B cell (primary cell): ENCODE measurements around the gene PALLD. TPM values are rescaled to one million over a fixed set of nuclear protein-coding genes. Genes with fewer than 3 reads are reported as not detected.

Experiments used
- ATAC-seq: fragments of 200-7000 bp; cut with Tn5 transposase; one replicate; pipeline ENCODE4 v1.10.0; 2021; ENCODE audit warnings: low read depth, mild to moderate bottlenecking, moderate number of reproducible peaks, moderate library complexity
- CTCF ChIA-PET: fragments of 350-600 bp; sonication (Branson Sonifier 250); formaldehyde crosslinking; loops from one replicate; lab custom pipeline; 2021; ENCODE audit warnings: antibody characterized with exemption, inconsistent platforms; lab: Charles Lee
- POLR2A ChIA-PET: fragments of 350-600 bp; sonication (Branson Sonifier 250); formaldehyde crosslinking; loops from one replicate; lab custom pipeline; 2021; ENCODE audit warnings: antibody characterized with exemption; lab: Charles Lee
- DNase-seq: peaks from one replicate; pipeline ENCODE4 v3.0.0; 2013
- H2AFZ ChIP-seq: 2 replicates; pipeline ENCODE4 v1.6.1; 2012; ENCODE audit warnings: mild to moderate bottlenecking, low read depth, low read length; ENCODE audit not compliant: insufficient read depth, poor library complexity, severe bottlenecking
- H3K27ac ChIP-seq, 2 donors: 1 replicate in 1 of 2; 2 replicates in 1 of 2; pipeline ENCODE4 v1.5.1; 2012 to 2013; ENCODE audit warnings: low read length in 2 of 2, mild to moderate bottlenecking in 2 of 2, moderate library complexity in 1 of 2
- H3K27me3 ChIP-seq, 4 experiments: fragments of 200-600 bp in 1 of 4; sonication (generic) in 1 of 4; replicated peaks in 1 of 4; 1 replicate in 2 of 4; 2 replicates in 2 of 4; pipeline versions ENCODE4 v1.6.1 to v1.7.0; 2013 to 2016; ENCODE audit warnings: low read length in 3 of 4, mild to moderate bottlenecking in 2 of 4, mixed read lengths in 1 of 4, moderate library complexity in 1 of 4; ENCODE audit not compliant: insufficient read depth in 4 of 4, control insufficient read depth in 3 of 4; ENCODE audit errors: control extremely low read depth in 1 of 4
- H3K36me3 ChIP-seq, 2 experiments: replicated peaks in 1 of 2; 1 replicate in 1 of 2; 2 replicates in 1 of 2; pipeline versions ENCODE4 v1.6.1 to v1.7.1; 2013; ENCODE audit warnings: low read length in 1 of 2; ENCODE audit not compliant: insufficient read depth in 2 of 2, control insufficient read depth in 1 of 2; ENCODE audit errors: control extremely low read depth in 1 of 2, extremely low read depth in 1 of 2
- H3K4me1 ChIP-seq, 2 donors: fragments of 200-600 bp in 1 of 2; sonication (generic) in 1 of 2; 1 replicate in 1 of 2; 2 replicates in 1 of 2; pipeline versions ENCODE4 v1.5.1 to v1.6.1; 2013 to 2017; ENCODE audit warnings: low read length in 2 of 2; ENCODE audit not compliant: control insufficient read depth in 2 of 2, insufficient read depth in 2 of 2
- H3K4me2 ChIP-seq: replicated peaks from 2 replicates; pipeline ENCODE3; 2012; ENCODE audit warnings: mild to moderate bottlenecking, low read depth, low read length; ENCODE audit not compliant: poor library complexity, severe bottlenecking
- H3K4me3 ChIP-seq, 5 experiments: fragments of 200-600 bp in 1 of 5; sonication (generic) in 1 of 5; 1 replicate in 3 of 5; 2 replicates in 2 of 5; pipeline versions ENCODE4 v1.5.1 to v1.7.0; 2011 to 2016; ENCODE audit warnings: low read length in 4 of 5, mild to moderate bottlenecking in 4 of 5, low read depth in 2 of 5, control low read depth in 1 of 5, moderate library complexity in 1 of 5; ENCODE audit not compliant: insufficient read depth in 1 of 5; ENCODE audit errors: control extremely low read depth in 1 of 5, extremely low read depth in 1 of 5
- H3K79me2 ChIP-seq: fragments of 200-600 bp; sonication (generic); one replicate; pipeline ENCODE4 v1.6.0; 2016; ENCODE audit warnings: low read length; ENCODE audit not compliant: control insufficient read depth, insufficient read depth
- H3K9ac ChIP-seq: fragments of 200-600 bp; sonication (generic); 2 replicates; pipeline ENCODE4 v1.6.1; 2017; ENCODE audit warnings: mild to moderate bottlenecking, low read length, moderate library complexity
- H3K9me3 ChIP-seq, 3 donors: one replicate each; pipeline versions ENCODE4 v1.6.1 to v1.7.1; 2013; ENCODE audit warnings: low read length in 2 of 3; ENCODE audit not compliant: control insufficient read depth in 2 of 3, insufficient read depth in 1 of 3; ENCODE audit errors: control extremely low read depth in 1 of 3
- H4K20me1 ChIP-seq: 2 replicates; pipeline ENCODE4 v1.6.0; 2012; ENCODE audit warnings: mild to moderate bottlenecking, low read length; ENCODE audit not compliant: insufficient read depth, control insufficient read depth, poor library complexity, severe bottlenecking
- H3K27ac Mint-ChIP-seq: one replicate; pipeline ENCODE4 v1.8.0; 2021; ENCODE audit warnings: mixed read lengths
- H3K27me3 Mint-ChIP-seq: one replicate; pipeline ENCODE4 v1.8.0; 2021; ENCODE audit warnings: mixed read lengths
- H3K4me1 Mint-ChIP-seq: one replicate; pipeline ENCODE4 v1.8.0; 2021; ENCODE audit warnings: mixed read lengths
- H3K4me3 Mint-ChIP-seq: one replicate; pipeline ENCODE4 v1.8.0; 2021; ENCODE audit warnings: mixed read lengths
- H3K9me3 Mint-ChIP-seq: one replicate; pipeline ENCODE4 v1.8.0; 2022; ENCODE audit warnings: mixed read lengths; ENCODE audit not compliant: insufficient read depth
- CTCF ChIP-seq: fragments of 200-600 bp; IDR thresholded peaks from one replicate; pipeline ENCODE4 v1.8.0; 2022; ENCODE audit warnings: antibody characterized with exemption, mild to moderate bottlenecking
- EZH2 ChIP-seq: IDR thresholded peaks from 2 replicates; pipeline ENCODE4 v1.6.1; 2012; ENCODE audit warnings: borderline replicate concordance, low read depth, mild to moderate bottlenecking, moderate library complexity, low read length; ENCODE audit not compliant: insufficient read depth, poor library complexity, severe bottlenecking
- WGBS: methylation state at CpG from one replicate; pipeline ENCODE4 v1.1.5; 2013; ENCODE audit warnings: missing lambda C conversion rate; ENCODE audit not compliant: insufficient coverage; 5-methylcytosine and 5-hydroxymethylcytosine counted together
- intact Hi-C: fragments of 100-400 bp; cut with micrococcal nuclease; formaldehyde crosslinking; loops from one replicate; pipeline ENCODE4 v1.10.0; 2022
- polyA plus RNA-seq: library from polyadenylated mRNA; depleted of rRNA; stranded (reverse); fragments of >200 nt; gene quantifications from 2 replicates; pipeline ENCODE4 v1.2.3, GENCODE V29; 2012
- total RNA-seq, 2 donors: library from RNA; stranded (reverse); fragments of 120-200 nt in 1 of 2; gene quantifications; 1 replicate in 1 of 2; 2 replicates in 1 of 2; pipeline versions ENCODE4 v1.2.3 to v1.2.4, GENCODE V29; 2013 to 2022

PALLD gene
- total and polyA plus RNA-seq, 2 donors (not counting 1 experiment from before 2014, with no cell fraction given), result 0.63 to 0.71 TPM

- Mint-ChIP-seq H3K27ac (no peak overlapping the region), H3K4me1 (no peaks in the 10 kb centered on the region), H3K4me3 (no peak overlapping the region), H3K27me3 (peaks cover 20% of the 10 kb centered on the region), H3K9me3 (no peaks in the 10 kb centered on the region)
- no peak overlapping the region for H3K4me2 ChIP-seq
- no peak overlapping the region for H3K9ac ChIP-seq
- no peaks in the 10 kb centered on the region for H3K36me3 ChIP-seq
- H2AFZ ChIP-seq, result no peak overlapping the region
- DNase-seq (no peak), ATAC-seq (no peak)
- H3K4me1 ChIP-seq, result no peaks in the 10 kb centered on the region
- no peaks in the 10 kb centered on the region for H3K9me3 ChIP-seq
- intact Hi-C loops, result no loop called here
- H4K20me1 ChIP-seq, result no peaks in the 10 kb centered on the region
- no peaks in the 10 kb centered on the region for H3K79me2 ChIP-seq
- H3K27ac ChIP-seq, result no peak overlapping the region
- ChIA-PET CTCF (no interaction called here), POLR2A (no interaction called here)
- H3K27me3 ChIP-seq, result no peaks in the 10 kb centered on the region
- TF ChIP-seq CTCF, result no peak
- TF ChIP-seq EZH2, result no peak
- WGBS, result no CpG with 5 or more reads among the region's 3 CpGs
- H3K4me3 ChIP-seq, result no peak overlapping the region
Observed at GRCh38 chr4:168562041-168562571, 65.3 kb downstream of the PALLD start.

GRCh38 chr4:168564023-168564422 lies 67.2 kb downstream of the PALLD start:
- Histone ChIP-seq H3K9ac (no peak overlapping the region), H2AFZ (no peak overlapping the region), H3K27me3 (no peaks in the 10 kb centered on the region), H4K20me1 (no peaks in the 10 kb centered on the region), H3K27ac (no peak overlapping the region), H3K4me2 (no peak overlapping the region), H3K4me3 (no peak overlapping the region), H3K36me3 (no peaks in the 10 kb centered on the region), H3K9me3 (no peaks in the 10 kb centered on the region), H3K79me2 (no peaks in the 10 kb centered on the region), H3K4me1 (no peaks in the 10 kb centered on the region)
- TF ChIP-seq EZH2, result no peak
- TF ChIP-seq CTCF, result no peak
- WGBS, result no CpG with 5 or more reads among the region's 3 CpGs
- intact Hi-C loops, result no loop called here
- no peak for DNase-seq
- Mint-ChIP-seq H3K9me3 (no peaks in the 10 kb centered on the region), H3K27ac (no peak overlapping the region), H3K27me3 (peaks cover 10% of the 10 kb centered on the region), H3K4me1 (no peaks in the 10 kb centered on the region), H3K4me3 (no peak overlapping the region)
- no peak for ATAC-seq
- ChIA-PET POLR2A (no interaction called here), CTCF (no interaction called here)
